K562 (cell line): ENCODE data around the gene PI4KA. TPM values are rescaled to one million over a fixed set of nuclear protein-coding genes. Genes with fewer than 3 reads are reported as not detected.

Experiments
- ATAC-seq: fragments of 200-7000 bp; cut with Tn5 transposase; 3 replicates; pipeline ENCODE4 v1.9.1; 2020; ENCODE audit warnings: moderate library complexity
- BruUV-seq: library from RNA; stranded (reverse); fragments of 400-500 nt; replicated peaks from 2 replicates; lab custom pipeline; 2021; lab: Mats Ljungman, UMichigan
- CTCF ChIA-PET: fragments of 300-600 bp; formaldehyde crosslinking; extraction: SDS; loops from one replicate; lab custom pipeline; 2021; ENCODE audit warnings: low intra/inter-chr PET ratio; lab: Yijun Ruan, JAX
- POLR2A ChIA-PET: fragments of 300-600, 350-650 bp; sonication (Branson Sonifier 250); formaldehyde crosslinking; extraction: SDS; loops from one replicate; lab custom pipeline; 2021; ENCODE audit warnings: antibody characterized with exemption, inconsistent platforms; lab: Yijun Ruan, JAX
- DNase-seq, 4 experiments: peaks; one replicate each; pipeline versions ENCODE4 v3.0.0 to v3.0.0-alpha.2; 2011 to 2018; ENCODE audit warnings: low spot score in 3 of 4, mixed read lengths in 3 of 4; ENCODE audit errors: extremely low read depth in 1 of 4
- FAIRE-seq: peaks from 2 replicates; lab custom pipeline; 2011; peaks lifted over from hg19 to GRCh38; lab: Jason Lieb, UNC
- H2AFZ ChIP-seq: 2 replicates; pipeline ENCODE4 v1.6.0; 2011; ENCODE audit warnings: low read depth, low read length, control low read depth, inconsistent platforms
- H3K27ac ChIP-seq: fragments of 200-600 bp; 3 replicates; pipeline ENCODE4 v1.8.0; 2011; ENCODE audit warnings: low read depth, mild to moderate bottlenecking, control low read depth, inconsistent platforms, low read length, moderate library complexity, mixed read lengths; ENCODE audit errors: extremely low read depth
- H3K27me3 ChIP-seq, 2 experiments: fragments of 300-600 bp in 1 of 2; 2 replicates in 1 of 2; 3 replicates in 1 of 2; pipeline versions ENCODE4 v1.6.0 to v1.8.0; 2011; ENCODE audit warnings: inconsistent platforms in 2 of 2, low read length in 2 of 2, mild to moderate bottlenecking in 1 of 2, mixed read lengths in 1 of 2, moderate library complexity in 1 of 2; ENCODE audit not compliant: control insufficient read depth in 2 of 2, insufficient read depth in 2 of 2
- H3K36me3 ChIP-seq: fragments of 300-600 bp; 3 replicates; pipeline ENCODE4 v1.8.0; 2011; ENCODE audit warnings: mild to moderate bottlenecking, low read length, inconsistent platforms; ENCODE audit not compliant: control insufficient read depth, insufficient read depth
- H3K4me1 ChIP-seq, 2 experiments: fragments of 200-600 bp in 1 of 2; replicated peaks in 1 of 2; 2 replicates in 1 of 2; 3 replicates in 1 of 2; pipeline versions ENCODE4 v1.5.1 to v1.8.0; 2011; ENCODE audit warnings: inconsistent platforms in 2 of 2, low read length in 2 of 2, mild to moderate bottlenecking in 1 of 2, mixed read lengths in 1 of 2, moderate library complexity in 1 of 2; ENCODE audit not compliant: control insufficient read depth in 2 of 2, insufficient read depth in 2 of 2
- H3K4me2 ChIP-seq: 2 replicates; pipeline ENCODE4 v1.6.1; 2011; ENCODE audit warnings: low read length, control low read depth, inconsistent platforms, mixed read lengths; ENCODE audit not compliant: insufficient read depth
- H3K4me3 ChIP-seq: fragments of 200-600 bp; sonication (generic), shearing (Covaris generic); 2 replicates; pipeline ENCODE4 v1.5.1; 2016; ENCODE audit warnings: control low read depth, inconsistent platforms
- H3K79me2 ChIP-seq: fragments of 200-600 bp; 3 replicates; pipeline ENCODE4 v1.8.0; 2011; ENCODE audit warnings: low read length, inconsistent platforms; ENCODE audit not compliant: control insufficient read depth, insufficient read depth
- H3K9ac ChIP-seq, 2 experiments: 2 replicates each; pipeline versions ENCODE4 v1.6.0 to v1.6.1; 2011; ENCODE audit warnings: low read depth in 2 of 2, low read length in 2 of 2, control low read depth in 1 of 2, inconsistent platforms in 1 of 2, mild to moderate bottlenecking in 1 of 2, mixed read lengths in 1 of 2; ENCODE audit not compliant: insufficient read depth in 1 of 2
- H3K9me1 ChIP-seq: one replicate; pipeline ENCODE4 v1.6.0; 2011; ENCODE audit warnings: inconsistent platforms, mild to moderate bottlenecking, low read length, moderate library complexity; ENCODE audit not compliant: control insufficient read depth, insufficient read depth
- H3K9me3 ChIP-seq: replicated peaks from 2 replicates; pipeline ENCODE4 v1.5.1; 2011; ENCODE audit warnings: low read depth, low read length, inconsistent platforms; ENCODE audit not compliant: control insufficient read depth, insufficient read depth
- H4K20me1 ChIP-seq: replicated peaks from 2 replicates; pipeline ENCODE4 v1.6.1; 2011; ENCODE audit warnings: low read length, inconsistent platforms, mixed read lengths; ENCODE audit not compliant: control insufficient read depth, insufficient read depth
- E2F1 ChIP-seq: sonication (generic); formaldehyde crosslinking; IDR thresholded peaks from 2 replicates; pipeline ENCODE4 v1.8.1; 2023; ENCODE audit warnings: mild to moderate bottlenecking, missing genetic modification reagents, moderate library complexity
- ETV5 ChIP-seq: sonication (generic); formaldehyde crosslinking; IDR thresholded peaks from 2 replicates; pipeline ENCODE4 v1.4.0; 2020; ENCODE audit warnings: low read depth, mild to moderate bottlenecking, missing genetic modification reagents
- KLF1 ChIP-seq: fragments of 450-650 bp; IDR thresholded peaks from 2 replicates; pipeline ENCODE4 v1.6.1; 2016; ENCODE audit warnings: missing genetic modification characterization, missing compliant biosample characterization
- LARP7 ChIP-seq: fragments of 450-650 bp; IDR thresholded peaks from 2 replicates; pipeline ENCODE4 v1.6.1; 2016
- MCM2 ChIP-seq: fragments of 450-650 bp; IDR thresholded peaks from 2 replicates; pipeline ENCODE4 v1.6.1; 2017; ENCODE audit warnings: low read depth, mild to moderate bottlenecking
- MLX ChIP-seq, 2 experiments: fragments of 450-650 bp in 1 of 2; sonication (generic) in 1 of 2; formaldehyde crosslinking; conservative IDR thresholded peaks; 2 replicates each; pipeline versions ENCODE4 v1.4.0 to v1.8.1; 2020 to 2022; ENCODE audit warnings: mild to moderate bottlenecking in 1 of 2, missing genetic modification reagents in 1 of 2
- NR2C2 ChIP-seq, 2 experiments: fragments of 200-800 bp in 1 of 2; sonication (Bioruptor generic) in 1 of 2; sonication (generic) in 1 of 2; formaldehyde crosslinking in 1 of 2; IDR thresholded peaks; 2 replicates each; pipeline versions ENCODE4 v1.6.1 to v1.8.0; 2016 to 2022; ENCODE audit warnings: mild to moderate bottlenecking in 1 of 2, missing compliant biosample characterization in 1 of 2, missing genetic modification characterization in 1 of 2, missing genetic modification reagents in 1 of 2
- PCBP2 ChIP-seq: fragments of 200-400 bp; formaldehyde crosslinking; IDR thresholded peaks from 2 replicates; pipeline ENCODE4 v1.6.1; 2018; ENCODE audit warnings: low read length, low read depth, mild to moderate bottlenecking, moderate library complexity; ENCODE audit not compliant: poor library complexity, severe bottlenecking
- PURB ChIP-seq: sonication (generic); formaldehyde crosslinking; IDR thresholded peaks from 2 replicates; pipeline ENCODE4 v1.9.0; 2021; ENCODE audit warnings: low read depth, mild to moderate bottlenecking, missing genetic modification reagents
- USF2 ChIP-seq: sonication (generic); formaldehyde crosslinking; IDR thresholded peaks from 2 replicates; pipeline ENCODE4 v1.5.0; 2020; ENCODE audit warnings: missing genetic modification reagents
- ZFP91 ChIP-seq: sonication (generic); formaldehyde crosslinking; IDR thresholded peaks from 2 replicates; pipeline ENCODE4 v1.8.0; 2022; ENCODE audit warnings: mild to moderate bottlenecking, missing genetic modification reagents
- ZFX ChIP-seq: sonication (generic); formaldehyde crosslinking; IDR thresholded peaks from 2 replicates; pipeline ENCODE4 v1.8.0; 2022; ENCODE audit warnings: mild to moderate bottlenecking, missing genetic modification reagents, moderate library complexity
- ZNF707 ChIP-seq: fragments of 250-450 bp; sonication (Bioruptor Pico); conservative IDR thresholded peaks from 2 replicates; pipeline ENCODE4 v1.8.0; 2022; ENCODE audit warnings: inconsistent platforms, mild to moderate bottlenecking, moderate library complexity
- WGBS: fragments of 100-300 bp; shearing (Covaris generic); methylation state at CpG from one replicate; pipeline ENCODE4 v1.1.6; 2016; ENCODE audit warnings: low coverage, mixed read lengths; ENCODE audit not compliant: insufficient coverage; ENCODE audit errors: missing lambda C conversion rate; 5-methylcytosine and 5-hydroxymethylcytosine counted together
- in situ Hi-C: fragments of 300-500 bp; cut with MboI; formaldehyde crosslinking; loops from 4 replicates; pipeline ENCODE4 v1.15.0; 2018; ENCODE audit warnings: inconsistent platforms, mixed read lengths
- intact Hi-C: fragments of 100-400 bp; cut with micrococcal nuclease; formaldehyde crosslinking; loops from 2 replicates; pipeline ENCODE4 v1.14.2; 2022
- polyA plus RNA-seq, 8 experiments: library from polyadenylated mRNA; depleted of rRNA in 4 of 8; stranded (reverse) in 5 of 8; unstranded in 3 of 8; fragments of >200 nt; fragmentation: Nextera tagmentation in 2 of 8; fragmentation: Illumina TruSeq in 1 of 8; extraction: Ambion mirVana in 2 of 8; extraction: Trizol in 1 of 8; gene quantifications; 2 replicates each; pipeline versions ENCODE4 v1.2.1 to v1.2.3, GENCODE V29; 2011 to 2014; ENCODE audit warnings: inconsistent platforms in 1 of 8, missing spikeins in 1 of 8
- total RNA-seq, 7 experiments: library from RNA; depleted of rRNA in 6 of 7; stranded (reverse); fragments of >200 nt in 6 of 7; fragmentation: Illumina TruSeq in 2 of 7; extraction: Trizol in 2 of 7; gene quantifications; 2 replicates each; pipeline versions ENCODE4 v1.2.1 to v1.2.3, GENCODE V29; 2011 to 2021; ENCODE audit warnings: low replicate concordance in 1 of 7

The PI4KA gene
- total and polyA plus RNA-seq, 9 of the 15 experiments (the other 6 are each of a cell fraction or from before 2014, with no cell fraction given), result 7.3 to 187 (median 84.7) TPM

GRCh38 chr22:20818471-20818870, 40.1 kb downstream of the PI4KA start (continued):
- 0 out of 4 replicates have a peak, but pooled peaks of 1 of the 2 experiments have one; percentile 39 for TF ChIP-seq MLX (CRISPR knock-in tag; conservative IDR thresholded peaks at IDR 0.05)
- TF ChIP-seq E2F1, result 0 out of 2 replicates have a peak, but pooled peaks have one; percentile 17
- 0 out of 2 replicates have a peak, but pooled peaks have one; percentile 33 for TF ChIP-seq PURB
- 0 out of 2 replicates have a peak, but pooled peaks have one; percentile 40 for TF ChIP-seq ZNF707 (CRISPR knock-in tag)

- BruUV-seq, result no TSS peak
- TF ChIP-seq MLX (CRISPR knock-in tag; conservative IDR thresholded peaks at IDR 0.05) (0 out of 4 replicates have a peak, but pooled peaks of 1 of the 2 experiments have one; percentile 32), ETV5 (CRISPR knock-in tag) (no peak), PCBP2 (no peak), KLF1 (tag) (peak; percentile 57; the same call in 1 of the 2 replicates), ZFP91 (CRISPR knock-in tag) (peak; percentile 77), NR2C2 (CRISPR knock-in tag; IDR thresholded peaks at IDR 0.05) (0 out of 2 replicates have a peak, but pooled peaks have one; percentile 29), NR2C2 (tag; IDR thresholded peaks at IDR 0.05) (no peak), LARP7 (no peak), USF2 (peak; percentile 22), MCM2 (no peak), ZFX (CRISPR knock-in tag) (no peak)
Measured at GRCh38 chr22:20816559-20816958, 42.1 kb downstream of the PI4KA start.

More at GRCh38 chr22:20816559-20816958, 42.1 kb downstream of the PI4KA start:
- ChIA-PET CTCF (no interaction called here), POLR2A (interaction anchor here (0.7 to 13.8 kb wide), 9 partner anchors 8 to 224 kb away, joined by 3 to 172 read pairs (median 3); no protein-coding TSS in a partner anchor)
- no peak overlapping the region for H3K4me3 ChIP-seq
- 92% methylated on average over 6 of the region's 6 CpGs for WGBS
- no peaks in the 10 kb centered on the region for H3K9me1 ChIP-seq
- ATAC-seq (no peak), DNase-seq (peak in 1 of 4 experiments; percentile 38), FAIRE-seq (no peak)
- H2AFZ ChIP-seq, result no peak overlapping the region
- H3K9me3 ChIP-seq, result no peaks in the 10 kb centered on the region
- no peak overlapping the region for H3K4me2 ChIP-seq
- H3K36me3 ChIP-seq, result peaks cover 76% of the 10 kb centered on the region
- intact Hi-C loops (no loop called here), in situ Hi-C loops (no loop called here)
- H3K4me1 ChIP-seq, result no peaks in the 10 kb centered on the region
- no peaks in the 10 kb centered on the region for H3K79me2 ChIP-seq
- no peaks in the 10 kb centered on the region for H3K27me3 ChIP-seq
- H3K9ac ChIP-seq, result peak overlapping the region in 1 of 2 experiments; percentile 51; a peak in 1 of 4 replicates
- H4K20me1 ChIP-seq, result peaks cover 5% of the 10 kb centered on the region; the same call in 1 of the 2 replicates
- H3K27ac ChIP-seq, result no peak overlapping the region
